Mammary epithelial cell (primary cell): ENCODE data around the gene SAYSD1.

Experiments used
- CTCF ChIP-seq, 2 donors: IDR thresholded peaks in 1 of 2; conservative IDR thresholded peaks in 1 of 2; 2 replicates each; pipeline ENCODE4 v1.5.1; 2011 to 2012; ENCODE audit warnings: inconsistent platforms in 2 of 2, low read length in 2 of 2, mild to moderate bottlenecking in 2 of 2, control low read depth in 1 of 2, low read depth in 1 of 2; ENCODE audit not compliant: insufficient read depth in 1 of 2; ENCODE audit errors: extremely low read depth in 1 of 2
- EZH2 ChIP-seq: IDR thresholded peaks from 2 replicates; pipeline ENCODE4 v1.6.1; 2012; ENCODE audit warnings: low read length, inconsistent platforms, borderline replicate concordance

GRCh38 chr6:39093149-39093708 lies 21.8 kb downstream of the SAYSD1 start:
- TF ChIP-seq CTCF (conservative IDR thresholded peaks at IDR 0.05 in 1 of 2, IDR thresholded peaks at IDR 0.05 in 1 of 2; ENCODE audit: extremely low read depth in 1 of 2, insufficient read depth in 1 of 2, low read depth in 1 of 2, low read length in 2 of 2) (no peak), EZH2 (no peak)
